ENCODE results near the gene SLC30A9.

The SLC30A9 gene

DNA sequence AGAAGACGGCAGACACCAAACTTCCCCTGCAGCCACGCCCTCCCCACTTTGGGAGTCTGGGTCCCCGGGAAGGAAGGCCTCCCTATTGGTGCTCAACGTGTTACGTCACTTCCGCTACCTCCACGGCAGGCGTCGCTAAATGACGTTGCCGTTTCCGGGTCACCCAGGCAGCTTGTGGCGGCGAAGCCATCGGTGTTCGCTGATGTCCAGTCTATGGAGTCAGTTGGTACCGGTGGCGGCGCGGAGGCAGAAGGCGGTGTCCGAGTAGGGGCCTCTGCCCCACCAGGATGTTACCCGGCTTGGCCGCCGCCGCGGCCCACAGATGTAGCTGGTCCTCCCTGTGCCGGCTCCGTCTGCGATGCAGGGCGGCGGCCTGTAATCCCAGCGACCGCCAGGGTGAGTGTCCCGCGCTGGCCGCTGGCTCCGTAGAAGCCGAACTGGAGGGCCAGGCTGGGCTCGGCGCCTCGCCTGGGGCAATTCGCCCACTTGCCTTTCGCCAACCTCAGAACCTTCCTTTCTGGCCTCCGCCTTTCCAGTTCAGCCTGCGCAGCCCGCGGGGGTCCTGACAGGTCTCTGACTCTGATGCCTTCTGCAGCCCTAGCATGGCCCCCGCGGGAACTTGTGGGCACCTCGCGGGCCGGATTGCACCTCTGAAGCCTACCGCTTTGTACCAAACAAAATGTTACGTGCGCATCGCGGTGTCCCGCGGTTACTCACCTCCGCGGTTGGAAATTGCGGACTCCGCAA lies at the start of gene SLC30A9:
Gene SLC30A9, plus strand, starts transcription at position 166 of the 747 bp plus-strand sequence. Its CDS starts 122 bp downstream, at position 288.
- DNase-seq = peak; percentile 71 to 92

- DNase-seq = no peak
Observed at GRCh38 chr4:41940834-41941233, 49.5 kb upstream of the SLC30A9 start.

DNA sequence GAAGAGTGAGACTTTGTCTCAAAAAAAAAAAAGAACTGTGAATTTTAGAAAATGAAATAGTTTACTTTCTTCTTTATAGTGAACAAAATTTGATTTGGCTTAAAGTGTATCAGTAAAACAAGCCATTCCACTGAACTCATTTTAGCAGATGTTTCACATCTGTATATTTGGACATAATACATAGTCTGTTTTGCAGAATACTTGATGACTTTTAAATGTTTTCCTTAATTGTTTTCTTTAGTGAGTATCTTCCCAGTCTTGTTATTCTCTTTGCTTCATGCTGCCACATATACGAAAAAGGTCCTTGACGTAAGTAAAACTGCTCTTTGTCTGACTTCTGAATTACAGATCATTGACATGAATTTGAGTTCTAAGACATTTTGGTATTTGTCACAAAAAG lies 46.8 kb upstream of the SLC30A9 start:
- DNase-seq = no peak

GRCh38 chr4:41944089-41944488 lies 46.2 kb upstream of the SLC30A9 start:
- DNase-seq = no peak

DNA sequence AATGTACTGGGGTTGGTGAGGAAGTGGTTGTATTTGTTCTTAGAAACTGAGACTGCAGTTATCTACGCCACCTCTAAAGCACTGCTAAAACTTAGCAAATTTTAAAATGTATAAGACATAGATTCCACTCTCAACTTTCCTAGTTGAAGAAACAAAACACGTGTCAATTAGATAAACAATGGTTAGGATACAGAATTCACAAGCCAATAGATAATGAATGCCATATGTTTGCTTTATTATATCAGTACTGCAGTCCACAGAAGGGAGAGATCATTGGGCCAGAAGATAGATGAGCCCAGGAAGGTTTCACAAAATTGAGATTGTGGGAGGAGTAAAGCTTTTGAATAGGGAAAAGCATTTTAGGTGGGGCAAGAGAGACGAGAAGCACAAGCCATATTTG lies 40.8 kb upstream of the SLC30A9 start:
- DNase-seq = no peak

DNA sequence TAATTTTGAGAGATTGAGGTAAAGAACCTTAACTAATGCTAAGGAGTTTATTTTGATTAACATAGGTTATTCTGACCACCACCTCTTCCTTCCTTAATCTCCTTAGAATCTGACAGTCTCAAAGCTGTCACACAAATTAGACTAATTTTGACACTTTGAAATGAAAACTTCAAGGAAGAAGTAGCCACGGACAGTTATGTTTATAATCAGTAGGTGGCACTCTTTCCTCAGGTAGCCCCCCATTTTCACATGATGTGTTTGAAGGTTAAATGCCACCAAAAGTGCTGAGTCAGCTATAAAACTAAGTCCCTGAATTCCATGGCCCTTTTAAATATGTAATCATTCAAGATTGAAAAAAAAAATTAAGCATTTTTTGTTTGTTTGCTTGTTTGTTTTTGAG lies 32.7 kb upstream of the SLC30A9 start:
- DNase-seq = no peak

DNA sequence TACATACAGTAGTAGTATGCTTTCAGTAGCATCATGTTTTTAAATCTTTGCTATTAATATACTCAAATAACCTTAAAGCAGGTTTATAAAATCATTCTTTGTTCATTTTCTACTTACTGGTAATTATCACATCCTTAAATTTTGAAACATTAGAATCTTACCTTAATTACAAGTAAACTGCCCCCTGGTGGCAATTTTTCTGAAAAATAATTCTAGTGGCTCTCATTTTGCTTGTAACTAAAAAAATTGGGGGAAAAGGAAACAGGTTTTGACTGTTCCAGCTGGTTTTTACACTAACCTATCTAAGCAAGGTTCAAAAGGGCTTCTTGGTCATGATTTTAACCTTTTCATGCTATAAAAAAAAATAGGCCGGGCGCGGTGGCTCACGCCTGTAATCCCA lies 27.2 kb upstream of the SLC30A9 start:
- DNase-seq = peak in 1 of 2 experiments; percentile 34

GRCh38 chr4:41964401-41964800 lies 25.9 kb upstream of the SLC30A9 start:
- DNase-seq = no peak

DNA sequence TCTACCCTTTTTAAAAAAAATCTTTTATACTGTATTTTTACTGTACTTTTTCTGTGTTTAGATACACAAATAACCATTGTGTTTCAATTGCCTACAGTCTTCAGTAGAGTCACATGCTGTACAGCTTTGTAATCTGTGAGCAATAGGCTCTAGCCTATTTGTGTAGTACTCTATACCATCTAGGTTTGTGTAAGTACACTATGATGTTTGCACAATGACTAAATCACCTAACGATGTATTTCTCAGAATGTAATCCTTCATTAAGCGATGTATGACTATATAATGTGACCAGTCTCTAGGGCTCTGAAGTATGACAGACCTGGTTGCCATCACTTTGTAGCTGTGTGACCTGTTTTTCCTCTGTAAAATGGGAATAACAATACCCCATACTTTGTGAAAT lies 22.9 kb upstream of the SLC30A9 start:
- no peak for DNase-seq

- DNase-seq = no peak
Observed at GRCh38 chr4:41969671-41970070, 20.7 kb upstream of the SLC30A9 start.

- no peak for DNase-seq
Observed at GRCh38 chr4:41975341-41975740, 15.0 kb upstream of the SLC30A9 start.

GRCh38 chr4:41976775-41977516 lies 13.4 kb upstream of the SLC30A9 start:
- DNase-seq = no peak

DNA sequence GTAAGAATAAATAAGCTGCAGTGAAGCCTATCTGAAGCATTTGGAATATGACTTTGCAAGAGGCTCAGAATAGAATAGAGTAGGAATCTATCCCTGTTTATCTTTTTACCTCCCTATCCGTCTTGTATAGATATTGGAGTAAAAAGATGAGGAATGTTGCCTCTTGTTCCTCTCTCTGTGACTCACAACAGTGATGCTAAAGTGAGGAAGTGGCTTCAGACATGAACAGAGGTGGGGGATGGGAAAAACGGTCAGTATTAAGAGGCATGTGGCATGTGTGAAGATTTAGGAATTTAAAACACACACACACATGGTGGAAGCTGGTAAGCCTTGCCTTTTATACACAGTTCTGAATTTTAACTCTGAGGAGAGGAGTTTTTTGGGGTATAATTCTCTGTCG lies 12.6 kb upstream of the SLC30A9 start:
- DNase-seq = no peak

GRCh38 chr4:41981456-41981855 lies 8.9 kb upstream of the SLC30A9 start, which contains the start of gene DCAF4L1:
Gene DCAF4L1, plus strand, starts transcription at chr4:41981756. Its CDS starts 37 bp downstream, at chr4:41981793.
- no peak for DNase-seq

DNA sequence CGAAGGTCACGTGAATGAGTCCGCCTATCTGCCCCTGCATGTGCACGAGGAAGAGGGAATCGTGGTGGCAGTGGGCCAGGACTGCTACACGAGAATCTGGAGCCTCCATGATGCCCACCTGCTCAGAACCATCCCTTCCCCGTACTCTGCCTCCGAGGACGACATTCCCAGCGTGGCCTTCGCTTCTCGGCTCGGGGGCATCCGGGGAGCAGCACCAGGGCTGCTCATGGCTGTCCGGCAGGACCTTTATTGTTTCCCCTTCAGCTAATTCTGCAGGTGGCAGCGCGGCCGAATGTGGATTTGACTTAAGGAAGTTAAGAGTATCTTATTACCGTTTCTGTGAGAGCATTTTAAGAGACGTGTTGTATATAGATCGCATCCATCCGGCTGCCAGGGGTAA lies 7.6 kb upstream of the SLC30A9 start:
- no peak for DNase-seq

- no peak for DNase-seq
Observed at GRCh38 chr4:41985151-41985550, 5.2 kb upstream of the SLC30A9 start.

- DNase-seq = no peak
Observed at GRCh38 chr4:41989994-41990364, 351 bp upstream of the SLC30A9 start.

DNA sequence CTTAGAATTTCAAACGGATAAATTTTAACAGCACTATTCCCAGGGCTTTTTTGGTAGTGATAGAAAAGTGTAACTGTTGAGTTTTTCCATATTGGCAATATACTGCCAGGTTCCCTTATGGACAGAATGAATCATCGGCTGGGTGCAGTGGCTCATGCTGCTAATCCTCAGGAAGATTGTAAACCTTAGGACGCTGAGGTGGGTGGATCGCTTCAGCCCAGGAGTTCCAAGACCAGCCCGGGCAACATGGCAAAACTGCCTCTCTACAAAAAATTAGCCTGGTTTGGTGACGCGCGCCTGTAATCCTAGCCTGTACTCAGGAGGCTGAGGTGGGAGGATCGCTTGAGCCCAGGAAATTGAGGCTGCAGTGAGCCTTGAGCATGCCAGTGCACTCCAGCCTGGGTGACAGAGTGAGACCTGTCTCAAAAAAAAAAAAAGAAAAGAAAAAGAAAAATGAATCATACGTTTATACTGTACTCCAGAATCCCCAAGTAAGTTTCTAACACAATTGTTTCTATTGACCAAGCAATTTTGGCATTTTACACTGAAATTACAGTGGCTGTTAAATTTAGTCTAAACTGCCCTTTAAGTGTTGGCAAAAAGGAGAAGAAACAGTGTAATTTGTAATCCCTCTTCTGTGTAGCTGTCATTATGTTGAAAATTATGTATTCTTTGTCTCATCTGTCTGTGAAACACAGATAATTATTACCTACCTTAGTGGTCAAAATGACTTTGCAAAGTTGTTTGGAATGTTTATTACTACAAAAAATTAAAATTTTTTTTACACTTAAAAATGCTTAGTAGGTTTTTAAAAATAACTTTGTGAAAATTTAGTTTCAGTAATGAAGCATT lies 1.8 kb downstream of the SLC30A9 start:
- DNase-seq = no peak

DNA sequence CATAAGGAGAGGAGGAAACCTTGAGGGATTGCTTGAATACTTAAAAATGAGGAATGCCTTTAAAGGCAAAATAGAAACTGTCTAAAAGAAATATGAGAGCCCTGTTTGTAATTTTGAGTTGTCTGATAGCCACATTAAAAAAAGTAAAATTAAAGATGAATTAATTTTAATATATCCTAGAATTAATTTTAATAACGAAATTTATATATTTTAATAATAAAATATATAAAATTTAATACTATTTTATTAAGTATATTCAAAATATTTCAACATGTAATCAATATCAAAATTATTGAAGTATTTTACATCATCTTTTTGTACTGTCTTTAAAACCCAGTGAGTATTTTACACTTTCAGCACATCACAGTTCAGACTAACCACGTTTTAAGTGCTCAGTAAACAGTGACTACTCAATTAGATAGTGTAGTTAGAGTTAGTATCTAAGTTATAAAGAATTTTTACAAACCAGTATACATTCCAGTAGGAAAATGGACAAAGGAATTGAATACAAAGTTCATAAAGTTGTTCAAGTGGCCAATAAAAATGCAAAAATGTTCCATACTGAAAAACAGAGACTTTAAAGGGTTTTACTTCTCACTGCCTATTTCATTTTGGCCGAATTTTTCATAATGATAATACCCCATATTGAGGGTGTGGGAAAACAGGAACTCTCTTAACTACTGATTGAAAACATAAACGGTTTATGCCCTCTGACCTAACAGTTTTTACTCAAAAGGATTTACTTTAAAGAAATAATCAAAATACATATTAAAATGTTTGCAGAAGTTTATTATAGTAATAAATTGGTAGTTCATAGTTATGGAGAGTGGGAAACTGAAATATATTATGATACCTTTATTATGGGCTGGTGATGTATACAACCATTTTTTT lies 2.9 kb downstream of the SLC30A9 start:
- no peak for DNase-seq

DNA sequence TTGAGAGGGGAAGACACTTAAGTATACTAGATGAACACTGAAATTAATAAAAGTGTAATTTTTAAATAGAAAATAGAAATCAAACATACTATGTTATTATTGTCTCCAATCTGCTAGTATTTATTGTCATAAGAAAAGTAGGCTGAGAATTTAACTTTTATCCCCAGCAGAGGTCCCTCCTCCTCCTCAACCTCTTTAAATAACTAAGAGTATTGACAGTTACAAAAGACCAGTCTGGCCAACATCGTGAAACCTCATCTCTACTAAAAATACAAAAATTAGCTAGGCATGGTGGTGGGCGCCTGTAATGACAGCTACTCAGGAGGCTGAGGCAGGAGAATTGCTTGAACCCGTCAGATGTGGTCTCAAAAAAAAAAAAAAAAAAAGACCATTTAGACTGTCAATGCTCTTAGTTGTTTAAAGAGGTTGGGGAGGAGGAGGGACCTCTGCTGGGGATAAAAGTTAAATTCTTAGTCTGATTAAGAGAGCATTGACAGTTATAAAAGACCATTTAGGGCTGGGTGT lies 4.2 kb downstream of the SLC30A9 start:
- no peak for DNase-seq

DNA sequence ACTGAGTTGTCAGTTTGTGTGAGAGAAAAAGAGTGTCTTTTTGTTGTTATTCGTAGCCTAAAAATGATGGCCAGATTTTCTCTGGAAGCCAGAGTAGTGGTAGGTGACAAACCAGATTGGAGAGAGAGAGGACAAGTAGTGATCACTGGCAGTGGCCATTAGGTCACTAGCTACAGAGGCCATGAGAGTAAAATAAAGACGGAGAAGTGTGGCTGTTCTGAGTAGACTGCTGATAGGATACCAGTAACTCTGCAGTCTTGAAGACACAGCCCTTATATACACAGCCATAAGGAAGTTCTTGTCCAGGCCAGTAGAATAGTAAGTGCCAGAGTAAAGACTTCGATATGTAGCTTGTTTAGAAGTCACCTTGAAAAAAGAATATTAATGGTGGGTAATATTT lies 7.7 kb downstream of the SLC30A9 start:
- DNase-seq = no peak

GRCh38 chr4:41999321-41999720 lies 9.0 kb downstream of the SLC30A9 start:
- DNase-seq = no peak

Measured in NCI-H446 (cell line).